HepG2 (cell line): Measurements from ENCODE around the gene ARHGAP5. TPM values are rescaled to one million over a fixed set of nuclear protein-coding genes. Genes with fewer than 3 reads are reported as not detected.

Experiments used
- EZH2 ChIP-seq: conservative IDR thresholded peaks from 2 replicates; pipeline ENCODE4 v1.6.1; 2012; ENCODE audit warnings: mild to moderate bottlenecking, low read depth, low read length, moderate library complexity
- FOXK2 ChIP-seq: fragments of 450-650 bp; IDR thresholded peaks from 2 replicates; pipeline ENCODE4 v1.6.1; 2016
- KDM2A ChIP-seq: sonication (generic); formaldehyde crosslinking; IDR thresholded peaks from 2 replicates; pipeline ENCODE4 v1.4.0; 2020; ENCODE audit warnings: low read depth, missing genetic modification reagents, borderline replicate concordance
- ZBTB33 ChIP-seq: sonication (generic); formaldehyde crosslinking; IDR thresholded peaks from 2 replicates; pipeline ENCODE4 v1.4.0; 2020; ENCODE audit warnings: missing genetic modification reagents
- ZNF280B ChIP-seq: sonication (generic); formaldehyde crosslinking; IDR thresholded peaks from 2 replicates; pipeline ENCODE4 v1.5.0; 2020; ENCODE audit warnings: missing genetic modification reagents, mild to moderate bottlenecking, borderline replicate concordance
- ZNF782 ChIP-seq: sonication (generic); formaldehyde crosslinking; IDR thresholded peaks from 2 replicates; pipeline ENCODE4 v1.4.0; 2020; ENCODE audit warnings: missing genetic modification reagents, mild to moderate bottlenecking, borderline replicate concordance
- ZNF788 ChIP-seq: sonication (generic); formaldehyde crosslinking; IDR thresholded peaks from 2 replicates; pipeline ENCODE4 v1.5.0; 2020; ENCODE audit warnings: mild to moderate bottlenecking, missing genetic modification reagents, borderline replicate concordance
- ZNF891 ChIP-seq: sonication (generic); formaldehyde crosslinking; IDR thresholded peaks from 2 replicates; pipeline ENCODE4 v1.5.0; 2020; ENCODE audit warnings: mild to moderate bottlenecking, missing genetic modification reagents
- polyA plus RNA-seq, 8 experiments: library from polyadenylated mRNA; depleted of rRNA in 3 of 8; stranded (reverse) in 7 of 8; unstranded in 1 of 8; fragments of >200 nt; fragmentation: Illumina TruSeq in 4 of 8; extraction: Trizol in 4 of 8; gene quantifications; 2 replicates each; pipeline versions ENCODE4 v1.2.1 to v1.2.3, GENCODE V29; 2011 to 2016; ENCODE audit warnings: low read depth in 4 of 8, missing spikeins in 1 of 8, mixed read lengths in 1 of 8; ENCODE audit not compliant: insufficient read depth in 1 of 8
- total RNA-seq, 5 experiments: library from RNA; depleted of rRNA; stranded (reverse); fragments of >200 nt; fragmentation: Illumina TruSeq; extraction: Trizol; gene quantifications; 2 replicates each; pipeline ENCODE4 v1.2.3, GENCODE V29; 2016; ENCODE audit warnings: low read depth in 1 of 5

The ARHGAP5 gene
- total and polyA plus RNA-seq, 2 of the 13 experiments (the other 11 are each of a cell fraction or from before 2014, with no cell fraction given) = 33.7 to 144 TPM

- peak; percentile 19 for TF ChIP-seq ZNF891
- no peak for TF ChIP-seq EZH2
- TF ChIP-seq ZNF788 (CRISPR knock-in tag) = peak; percentile 88
- 0 out of 2 replicates have a peak, but pooled peaks have one; percentile 53 for TF ChIP-seq ZNF280B (CRISPR knock-in tag)
- TF ChIP-seq FOXK2 = no peak
- peak; percentile 41; the same call in 1 of the 2 replicates for TF ChIP-seq ZNF782 (CRISPR knock-in tag)
- no peak; the same call in 1 of the 2 replicates for TF ChIP-seq ZBTB33 (CRISPR knock-in tag)
- peak; percentile 62 for TF ChIP-seq KDM2A (CRISPR knock-in tag)
Observed at GRCh38 chr14:32076278-32077080, 625 bp upstream of the ARHGAP5 start (continued).
